GM10248 (cell line): Measurements from ENCODE around the gene SCMH1.

Experiments used
- CTCF ChIA-PET: fragments of 300-600 bp; sonication (Branson Sonifier 250); formaldehyde crosslinking; extraction: SDS; loops from one replicate; lab custom pipeline; 2021; ENCODE audit warnings: antibody characterized with exemption; lab: Yijun Ruan, JAX
- POLR2A ChIA-PET: fragments of 350-650 bp; sonication (Branson Sonifier 250); formaldehyde crosslinking; extraction: SDS; loops from one replicate; lab custom pipeline; 2020; ENCODE audit warnings: antibody characterized with exemption; lab: Yijun Ruan, JAX
- DNase-seq: peaks from one replicate; pipeline ENCODE4 v3.0.0; 2012; ENCODE audit errors: extremely low spot score
- CTCF ChIP-seq: IDR thresholded peaks from 2 replicates; pipeline ENCODE4 v1.5.1; 2012; ENCODE audit warnings: mild to moderate bottlenecking, low read depth; ENCODE audit errors: extremely low read depth, missing control alignments, control extremely low read depth

The SCMH1 gene

GRCh38 chr1:41033272-41033671 is 208.8 kb downstream of the SCMH1 start:
- no peak for DNase-seq
- ChIA-PET POLR2A (no interaction called here), CTCF (no interaction called here)
- no peak for TF ChIP-seq CTCF

DNA sequence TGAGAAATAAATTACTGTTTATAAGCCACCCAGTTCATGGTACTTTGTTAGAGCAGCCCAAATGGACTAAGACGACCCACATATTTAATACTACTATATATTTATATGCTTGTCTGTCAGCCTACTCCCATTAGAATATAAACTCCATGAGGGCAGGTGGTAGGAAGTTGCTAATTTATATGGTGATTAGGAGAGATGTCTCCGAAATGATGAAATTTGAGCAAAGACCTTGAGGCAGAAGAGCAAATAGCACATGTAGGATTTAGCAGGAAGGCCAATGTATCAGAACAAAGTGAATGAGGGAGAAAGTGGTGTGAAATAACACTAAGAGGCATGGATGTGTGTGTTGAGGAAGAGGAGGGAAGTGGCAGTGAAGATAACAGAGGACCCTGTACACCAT is 210.0 kb downstream of the SCMH1 start:
- POLR2A ChIA-PET = no interaction called here
- CTCF ChIA-PET = no interaction called here
- DNase-seq = no peak

GRCh38 chr1:41030872-41031616 is 211.1 kb downstream of the SCMH1 start:
- no peak for TF ChIP-seq CTCF
- no peak for DNase-seq
- CTCF ChIA-PET = interaction anchor here (1.0 to 1.9 kb wide), 2 partner anchors 9 kb away, joined by 3 to 6 read pairs; partner anchors contain the start of gene SLFNL1
- POLR2A ChIA-PET = no interaction called here

More for the DNA sequence above, 210.0 kb downstream of the SCMH1 start:
- TF ChIP-seq CTCF = no peak

DNA sequence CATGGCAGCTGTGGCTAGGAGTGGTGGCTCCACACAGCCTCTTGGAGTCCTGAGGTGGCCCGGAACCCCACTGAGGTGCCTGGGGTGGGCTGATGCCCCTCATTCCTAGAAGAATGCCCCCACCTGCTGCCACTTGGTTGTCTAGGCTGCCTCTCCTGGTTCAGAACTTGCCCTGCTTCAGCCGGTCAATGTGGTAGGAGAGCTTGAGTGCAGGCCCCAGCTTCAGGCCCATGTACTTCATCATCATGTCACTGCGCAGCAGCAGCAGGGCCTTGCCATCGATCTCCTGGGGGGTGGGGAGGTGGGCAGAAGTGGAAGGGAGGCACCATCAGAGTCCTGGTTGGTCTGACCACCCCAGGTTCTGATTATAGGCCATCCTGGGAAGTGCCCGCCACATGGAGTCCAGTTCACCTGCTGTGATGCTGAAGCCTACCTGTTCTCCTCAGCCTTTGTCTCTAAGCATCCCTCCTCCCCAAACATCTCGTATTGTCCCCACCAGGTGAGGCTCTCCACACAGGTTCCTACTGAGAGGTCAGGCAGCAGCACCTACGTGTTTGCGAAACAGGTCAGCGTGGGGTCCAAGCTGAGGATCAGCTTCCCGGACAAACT is 214.0 kb downstream of the SCMH1 start:
- no peak for DNase-seq
- ChIA-PET POLR2A (no interaction called here), CTCF (no interaction called here)
- no peak for TF ChIP-seq CTCF

- TF ChIP-seq CTCF = no peak
- ChIA-PET POLR2A (no interaction called here), CTCF (interaction anchor here (1.2 kb wide), 1 partner anchor 12 kb away, joined by 5 read pairs; no protein-coding TSS in a partner anchor)
- DNase-seq = no peak
Measured at GRCh38 chr1:41025979-41026819, 215.9 kb downstream of the SCMH1 start.

DNA sequence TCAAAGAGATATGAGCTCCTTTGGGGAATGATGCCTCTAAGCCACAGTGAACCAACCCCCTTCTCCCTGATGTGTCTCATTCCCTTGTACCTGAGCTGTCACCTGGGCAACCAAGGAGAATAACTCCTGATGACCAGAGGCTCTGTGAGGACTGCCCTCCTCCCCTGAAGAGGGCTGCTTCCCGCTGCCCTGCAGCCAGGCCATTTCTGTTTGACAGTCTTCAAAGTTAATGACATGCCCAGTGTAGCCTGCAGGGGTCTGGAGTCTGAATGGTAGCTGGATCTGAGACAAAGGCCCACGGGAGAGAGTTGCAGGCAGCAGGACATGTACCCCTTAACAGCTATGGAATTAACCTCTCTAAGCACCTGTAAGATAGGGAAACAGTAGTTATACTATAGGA is 217.2 kb downstream of the SCMH1 start:
- no peak for DNase-seq

More for the DNA sequence above, 217.2 kb downstream of the SCMH1 start:
- POLR2A ChIA-PET = no interaction called here
- no peak for TF ChIP-seq CTCF
- CTCF ChIA-PET = interaction anchor here (1.7 kb wide), 1 partner anchor 9 kb away, joined by 6 read pairs; no protein-coding TSS in a partner anchor
